Peyer's patch (tissue), 4 donors: ENCODE data around the gene MAPK8IP1.

Experiments
- CTCF ChIP-seq, 6 experiments: fragments of 450-650 bp in 4 of 6; fragments of 200-600 bp in 2 of 6; sonication (generic) in 1 of 6; IDR thresholded peaks; one replicate each; pipeline ENCODE4 v1.5.1; 2017 to 2019; ENCODE audit warnings: antibody characterized with exemption in 6 of 6, mild to moderate bottlenecking in 3 of 6, moderate library complexity in 1 of 6
- POLR2A ChIP-seq, 2 donors: fragments of 450-650 bp; IDR thresholded peaks; one replicate each; pipeline ENCODE4 v1.5.1; 2017; ENCODE audit warnings: antibody characterized with exemption in 2 of 2, mild to moderate bottlenecking in 2 of 2, moderate library complexity in 2 of 2

GRCh38 chr11:45900916-45901617 is 15.6 kb downstream of the MAPK8IP1 start:
- TF ChIP-seq POLR2A (IDR thresholded peaks at IDR 0.05) (no peak), CTCF (IDR thresholded peaks at IDR 0.05) (no peak)
